K562 (cell line): ENCODE results near the gene KCNJ12. TPM values are rescaled to one million over a fixed set of nuclear protein-coding genes. Genes with fewer than 3 reads are reported as not detected.

Source experiments
- ATAC-seq: fragments of 200-7000 bp; cut with Tn5 transposase; 3 replicates; pipeline ENCODE4 v1.9.1; 2020; ENCODE audit warnings: moderate library complexity
- BruUV-seq: library from RNA; stranded (reverse); fragments of 400-500 nt; replicated peaks from 2 replicates; lab custom pipeline; 2021; lab: Mats Ljungman, UMichigan
- CTCF ChIA-PET: fragments of 300-600 bp; formaldehyde crosslinking; extraction: SDS; loops from one replicate; lab custom pipeline; 2021; ENCODE audit warnings: low intra/inter-chr PET ratio; lab: Yijun Ruan, JAX
- POLR2A ChIA-PET: fragments of 300-600, 350-650 bp; sonication (Branson Sonifier 250); formaldehyde crosslinking; extraction: SDS; loops from one replicate; lab custom pipeline; 2021; ENCODE audit warnings: antibody characterized with exemption, inconsistent platforms; lab: Yijun Ruan, JAX
- DNase-seq, 4 experiments: peaks; one replicate each; pipeline versions ENCODE4 v3.0.0 to v3.0.0-alpha.2; 2011 to 2018; ENCODE audit warnings: low spot score in 3 of 4, mixed read lengths in 3 of 4; ENCODE audit errors: extremely low read depth in 1 of 4
- FAIRE-seq: peaks from 2 replicates; lab custom pipeline; 2011; peaks lifted over from hg19 to GRCh38; lab: Jason Lieb, UNC
- H2AFZ ChIP-seq: 2 replicates; pipeline ENCODE4 v1.6.0; 2011; ENCODE audit warnings: low read depth, low read length, control low read depth, inconsistent platforms
- H3K27ac ChIP-seq: fragments of 200-600 bp; 3 replicates; pipeline ENCODE4 v1.8.0; 2011; ENCODE audit warnings: low read depth, mild to moderate bottlenecking, control low read depth, inconsistent platforms, low read length, moderate library complexity, mixed read lengths; ENCODE audit errors: extremely low read depth
- H3K27me3 ChIP-seq, 2 experiments: fragments of 300-600 bp in 1 of 2; 2 replicates in 1 of 2; 3 replicates in 1 of 2; pipeline versions ENCODE4 v1.6.0 to v1.8.0; 2011; ENCODE audit warnings: inconsistent platforms in 2 of 2, low read length in 2 of 2, mild to moderate bottlenecking in 1 of 2, mixed read lengths in 1 of 2, moderate library complexity in 1 of 2; ENCODE audit not compliant: control insufficient read depth in 2 of 2, insufficient read depth in 2 of 2
- H3K36me3 ChIP-seq: fragments of 300-600 bp; 3 replicates; pipeline ENCODE4 v1.8.0; 2011; ENCODE audit warnings: mild to moderate bottlenecking, low read length, inconsistent platforms; ENCODE audit not compliant: control insufficient read depth, insufficient read depth
- H3K4me1 ChIP-seq, 2 experiments: fragments of 200-600 bp in 1 of 2; replicated peaks in 1 of 2; 2 replicates in 1 of 2; 3 replicates in 1 of 2; pipeline versions ENCODE4 v1.5.1 to v1.8.0; 2011; ENCODE audit warnings: inconsistent platforms in 2 of 2, low read length in 2 of 2, mild to moderate bottlenecking in 1 of 2, mixed read lengths in 1 of 2, moderate library complexity in 1 of 2; ENCODE audit not compliant: control insufficient read depth in 2 of 2, insufficient read depth in 2 of 2
- H3K4me2 ChIP-seq: 2 replicates; pipeline ENCODE4 v1.6.1; 2011; ENCODE audit warnings: low read length, control low read depth, inconsistent platforms, mixed read lengths; ENCODE audit not compliant: insufficient read depth
- H3K4me3 ChIP-seq: fragments of 200-600 bp; sonication (generic), shearing (Covaris generic); 2 replicates; pipeline ENCODE4 v1.5.1; 2016; ENCODE audit warnings: control low read depth, inconsistent platforms
- H3K79me2 ChIP-seq: fragments of 200-600 bp; 3 replicates; pipeline ENCODE4 v1.8.0; 2011; ENCODE audit warnings: low read length, inconsistent platforms; ENCODE audit not compliant: control insufficient read depth, insufficient read depth
- H3K9ac ChIP-seq, 2 experiments: 2 replicates each; pipeline versions ENCODE4 v1.6.0 to v1.6.1; 2011; ENCODE audit warnings: low read depth in 2 of 2, low read length in 2 of 2, control low read depth in 1 of 2, inconsistent platforms in 1 of 2, mild to moderate bottlenecking in 1 of 2, mixed read lengths in 1 of 2; ENCODE audit not compliant: insufficient read depth in 1 of 2
- H3K9me1 ChIP-seq: one replicate; pipeline ENCODE4 v1.6.0; 2011; ENCODE audit warnings: inconsistent platforms, mild to moderate bottlenecking, low read length, moderate library complexity; ENCODE audit not compliant: control insufficient read depth, insufficient read depth
- H3K9me3 ChIP-seq: replicated peaks from 2 replicates; pipeline ENCODE4 v1.5.1; 2011; ENCODE audit warnings: low read depth, low read length, inconsistent platforms; ENCODE audit not compliant: control insufficient read depth, insufficient read depth
- H4K20me1 ChIP-seq: replicated peaks from 2 replicates; pipeline ENCODE4 v1.6.1; 2011; ENCODE audit warnings: low read length, inconsistent platforms, mixed read lengths; ENCODE audit not compliant: control insufficient read depth, insufficient read depth
- EP300 ChIP-seq: IDR thresholded peaks from 2 replicates; pipeline ENCODE4 v1.6.1; 2012; ENCODE audit warnings: low read length, improper control_type of control experiment
- HMGN3 ChIP-seq: IDR thresholded peaks from 2 replicates; pipeline ENCODE4 v1.6.1; 2011; ENCODE audit warnings: borderline replicate concordance, low read depth, mild to moderate bottlenecking, mixed read lengths, low read length; ENCODE audit not compliant: insufficient read length; ENCODE audit errors: extremely low read depth
- HOXB6 ChIP-seq: fragments of 250-450 bp; sonication (Bioruptor Pico); IDR thresholded peaks from 2 replicates; pipeline ENCODE4 v1.5.1; 2022; ENCODE audit warnings: mild to moderate bottlenecking, borderline replicate concordance
- KLF16 ChIP-seq: IDR thresholded peaks from 2 replicates; pipeline ENCODE4 v1.6.1; 2016; ENCODE audit warnings: antibody characterized with exemption
- MEIS2 ChIP-seq: fragments of 450-650 bp; IDR thresholded peaks from 2 replicates; pipeline ENCODE4 v1.6.1; 2014; ENCODE audit warnings: mild to moderate bottlenecking; ENCODE audit not compliant: partially characterized antibody
- MLLT1 ChIP-seq, 2 experiments: fragments of 450-650 bp; IDR thresholded peaks; 2 replicates each; pipeline ENCODE4 v1.6.1; 2016
- MYNN ChIP-seq, 2 experiments: sonication (generic); formaldehyde crosslinking in 1 of 2; IDR thresholded peaks; 2 replicates each; pipeline versions ENCODE4 v1.5.0 to v1.6.1; 2016 to 2020; ENCODE audit warnings: antibody characterized with exemption in 1 of 2, missing genetic modification reagents in 1 of 2
- NR3C1 ChIP-seq: sonication (generic); formaldehyde crosslinking; IDR thresholded peaks from 2 replicates; pipeline ENCODE4 v1.8.1; 2022; ENCODE audit warnings: missing genetic modification reagents
- ZBTB26 ChIP-seq: fragments of 450-650 bp; formaldehyde crosslinking; IDR thresholded peaks from 2 replicates; pipeline ENCODE4 v1.4.0; 2022; ENCODE audit warnings: missing genetic modification characterization
- ZBTB40 ChIP-seq, 2 experiments: fragments of 450-650 bp in 1 of 2; sonication (generic) in 1 of 2; formaldehyde crosslinking in 1 of 2; IDR thresholded peaks; 2 replicates each; pipeline versions ENCODE4 v1.7.1 to v1.9.0; 2016 to 2022; ENCODE audit warnings: inconsistent platforms in 1 of 2, mild to moderate bottlenecking in 1 of 2, missing genetic modification reagents in 1 of 2
- ZC3H4 ChIP-seq: sonication (generic); formaldehyde crosslinking; IDR thresholded peaks from 2 replicates; pipeline ENCODE4 v1.9.0; 2021; ENCODE audit warnings: missing genetic modification reagents, borderline replicate concordance
- ZNF23 ChIP-seq: fragments of 250-450 bp; sonication (Bioruptor Pico); IDR thresholded peaks from 2 replicates; pipeline ENCODE4 v1.4.0; 2020; ENCODE audit warnings: mild to moderate bottlenecking
- whole genome bisulfite sequencing: fragments of 100-300 bp; shearing (Covaris generic); methylation state at CpG from one replicate; pipeline ENCODE4 v1.1.6; 2016; ENCODE audit warnings: low coverage, mixed read lengths; ENCODE audit not compliant: insufficient coverage; ENCODE audit errors: missing lambda C conversion rate; 5-methylcytosine and 5-hydroxymethylcytosine counted together
- in situ Hi-C: fragments of 300-500 bp; cut with MboI; formaldehyde crosslinking; loops from 4 replicates; pipeline ENCODE4 v1.15.0; 2018; ENCODE audit warnings: inconsistent platforms, mixed read lengths
- intact Hi-C: fragments of 100-400 bp; cut with micrococcal nuclease; formaldehyde crosslinking; loops from 2 replicates; pipeline ENCODE4 v1.14.2; 2022
- polyA plus RNA-seq, 8 experiments: library from polyadenylated mRNA; depleted of rRNA in 4 of 8; stranded (reverse) in 5 of 8; unstranded in 3 of 8; fragments of >200 nt; fragmentation: Nextera tagmentation in 2 of 8; fragmentation: Illumina TruSeq in 1 of 8; extraction: Ambion mirVana in 2 of 8; extraction: Trizol in 1 of 8; gene quantifications; 2 replicates each; pipeline versions ENCODE4 v1.2.1 to v1.2.3, GENCODE V29; 2011 to 2014; ENCODE audit warnings: inconsistent platforms in 1 of 8, missing spikeins in 1 of 8
- total RNA-seq, 7 experiments: library from RNA; depleted of rRNA in 6 of 7; stranded (reverse); fragments of >200 nt in 6 of 7; fragmentation: Illumina TruSeq in 2 of 7; extraction: Trizol in 2 of 7; gene quantifications; 2 replicates each; pipeline versions ENCODE4 v1.2.1 to v1.2.3, GENCODE V29; 2011 to 2021; ENCODE audit warnings: low replicate concordance in 1 of 7

Gene KCNJ12
- total and polyA plus RNA-seq, 9 of the 15 experiments (the other 6 are each of a cell fraction or from before 2014, with no cell fraction given), result 0.02 TPM; not detected in 8

- no peaks in the 10 kb centered on the region for H3K9me3 ChIP-seq
- POLR2A ChIA-PET, result no interaction called here
- no peaks in the 10 kb centered on the region for H3K9me1 ChIP-seq
- no peaks in the 10 kb centered on the region for H4K20me1 ChIP-seq
- in situ Hi-C loops (no loop called here), intact Hi-C loops (no loop called here)
- no peak overlapping the region for H3K4me3 ChIP-seq
- CTCF ChIA-PET, result no interaction called here
- WGBS, result 1% methylated on average over 7 of the region's 7 CpGs
- no peak for FAIRE-seq
- H3K36me3 ChIP-seq, result no peaks in the 10 kb centered on the region
- H3K4me2 ChIP-seq, result no peak overlapping the region
- H2AFZ ChIP-seq, result no peak overlapping the region
- no peak overlapping the region for H3K27ac ChIP-seq
- H3K79me2 ChIP-seq, result no peaks in the 10 kb centered on the region
- no peak for ATAC-seq
- H3K9ac ChIP-seq, result no peak overlapping the region
- H3K4me1 ChIP-seq, result no peaks in the 10 kb centered on the region
- no TSS peak for BruUV-seq
- no peaks in the 10 kb centered on the region for H3K27me3 ChIP-seq
- DNase-seq, result no peak
- TF ChIP-seq MLLT1 (IDR thresholded peaks at IDR 0.05) (no peak), KLF16 (no peak), MEIS2 (no peak), ZBTB40 (IDR thresholded peaks at IDR 0.05) (no peak), ZBTB40 (CRISPR knock-in tag; IDR thresholded peaks at IDR 0.05) (no peak), ZNF23 (CRISPR knock-in tag) (no peak), HOXB6 (CRISPR knock-in tag) (no peak), HMGN3 (no peak), NR3C1 (CRISPR knock-in tag) (no peak), MYNN (IDR thresholded peaks at IDR 0.05) (no peak), MYNN (CRISPR knock-in tag; IDR thresholded peaks at IDR 0.05) (no peak), ZBTB26 (CRISPR knock-in tag) (no peak), EP300 (no peak), ZC3H4 (no peak)
Observed at GRCh38 chr17:21339011-21339410, 37.1 kb upstream of the KCNJ12 start.
